ENCODE data around the gene NEMP1.

DNA sequence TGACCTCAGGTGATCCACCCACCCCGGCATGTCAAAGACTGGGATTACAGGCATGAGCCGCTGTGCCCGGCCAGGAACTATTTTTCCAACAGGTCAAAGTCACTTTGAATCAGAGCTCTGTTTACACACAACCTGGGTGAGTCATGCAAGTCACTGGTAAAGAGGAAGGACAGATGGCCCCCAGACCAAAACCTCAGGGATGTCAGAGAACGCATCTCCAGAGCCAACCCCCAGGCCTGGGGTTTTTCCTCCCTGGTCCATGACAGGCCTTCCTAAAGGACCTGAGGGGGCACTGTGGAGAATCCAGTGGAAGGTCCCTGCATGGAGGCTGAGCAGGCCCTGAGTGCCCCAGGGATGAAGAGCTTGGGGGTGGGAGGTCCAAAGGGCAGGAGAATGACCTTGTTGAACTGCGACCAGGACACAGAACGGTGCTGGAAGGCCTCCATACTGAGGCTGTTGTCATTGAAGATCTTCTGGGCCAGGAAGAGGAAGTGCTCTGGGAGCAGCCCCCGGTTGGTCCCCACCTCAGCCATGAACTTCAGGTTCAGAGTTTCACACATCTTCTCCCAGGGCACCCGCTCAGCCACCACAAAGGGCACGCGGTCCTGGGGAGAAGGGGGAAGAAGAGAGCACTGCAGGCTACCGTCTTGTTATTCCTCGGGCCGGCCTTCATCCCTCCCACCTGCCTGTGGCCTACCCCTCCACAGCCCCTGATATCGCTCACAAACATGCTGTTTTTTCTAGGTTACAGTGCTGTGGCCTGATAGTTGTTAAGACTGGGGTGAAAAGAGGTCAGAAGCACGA lies 23.5 kb upstream of the NEMP1 start:
- TF ChIP-seq CTCF (IDR thresholded peaks at IDR 0.05) = no peak
- peak; percentile 34 for TF ChIP-seq POLR2A (IDR thresholded peaks at IDR 0.05)

Measured in right lobe of liver (tissue), 4 donors.